GM19395 (cell line): ENCODE results near the gene CPLANE1.
"Not testable (repeated sequence)": the region's sequence is repeated elsewhere in the genome, so short reads cannot be mapped to it uniquely, and the experiment has no call there.

ENCODE experiments used
- ATAC-seq: cut with Tn5 transposase; IDR thresholded peaks from one replicate; pipeline ENCODE4 v1.9.1; 2021; ENCODE audit warnings: mild to moderate bottlenecking, moderate library complexity; ENCODE audit not compliant: unreplicated experiment

CPLANE1 gene

DNA sequence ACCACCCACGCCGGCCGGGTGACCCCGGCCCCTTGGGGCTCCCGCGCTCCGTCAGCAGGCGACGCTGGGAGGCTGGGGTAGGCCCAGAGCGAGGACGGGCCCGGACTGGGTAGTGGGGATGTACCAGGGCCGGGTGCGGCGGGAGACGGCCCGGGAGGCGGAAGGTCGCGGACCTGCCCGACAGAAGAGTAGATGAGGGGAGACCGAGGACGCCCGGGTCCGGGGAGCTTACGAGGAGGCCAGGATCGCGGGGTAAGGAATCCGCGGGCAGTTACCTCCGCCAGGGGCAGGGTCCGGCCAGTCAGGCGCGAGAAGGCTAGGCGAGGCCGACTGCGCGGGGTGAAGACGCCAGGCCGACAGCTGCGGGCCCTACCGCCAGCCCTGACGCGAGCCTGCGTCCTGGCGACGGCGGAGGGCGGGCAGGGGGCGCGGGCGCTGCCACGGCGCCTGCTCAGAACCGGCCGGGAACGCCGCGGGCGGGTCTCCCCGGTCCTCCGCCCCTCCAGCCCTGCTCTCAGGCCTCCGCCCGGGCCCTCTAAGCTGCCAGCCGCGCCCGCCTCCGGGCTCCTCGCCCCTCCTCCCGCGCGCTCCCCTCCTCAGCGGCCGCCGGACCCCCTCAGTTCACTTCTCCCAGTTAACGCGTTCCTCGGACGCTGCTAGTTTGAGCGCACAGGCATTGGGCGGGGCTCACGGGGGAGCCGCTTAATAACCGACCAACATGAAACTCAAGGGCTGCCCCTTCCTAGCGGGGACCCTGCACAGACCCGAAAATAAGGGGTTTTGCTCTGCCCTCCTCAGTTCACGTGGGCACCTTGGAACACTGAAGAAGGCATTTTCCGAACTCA is at the start of gene CPLANE1:
TSS of gene CPLANE1 (minus strand) at position 407 of the 845 bp plus-strand sequence. CDS start 1,678 bp downstream, outside the sequence.
- ATAC-seq: peak; percentile 83

GRCh38 chr5:37296313-37296712 is 47.1 kb upstream of the CPLANE1 start:
- ATAC-seq: not testable (repeated sequence)

DNA sequence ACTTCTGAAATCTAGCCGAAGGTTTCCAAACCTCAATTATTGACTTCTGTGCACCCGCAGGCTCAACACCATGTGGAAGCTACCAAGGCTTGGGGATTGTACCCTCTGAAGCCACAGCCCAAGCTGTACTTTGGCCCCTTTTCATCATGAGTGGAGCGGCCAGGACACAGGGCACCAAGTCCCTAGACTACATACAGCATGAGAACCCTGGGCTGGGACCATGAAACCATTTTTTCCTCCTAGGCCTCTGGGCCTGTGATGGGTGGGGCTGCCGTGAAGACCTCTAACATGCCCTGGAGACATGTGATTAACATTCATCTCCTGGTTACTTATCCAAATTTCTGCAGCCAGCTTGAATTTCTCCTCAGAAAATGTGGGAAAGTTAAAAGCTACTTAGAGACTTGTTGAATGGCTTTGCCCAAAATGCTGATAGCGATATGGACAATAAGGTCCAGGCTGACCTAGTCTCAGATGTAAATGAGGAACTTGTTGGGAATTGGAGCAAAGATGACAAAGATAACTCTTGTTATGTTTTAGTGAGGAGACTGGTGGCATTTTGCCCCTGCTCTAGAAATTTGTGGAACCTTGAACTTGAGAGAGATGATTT is 34.1 kb upstream of the CPLANE1 start:
- ATAC-seq: no peak

- ATAC-seq: no peak
Observed at GRCh38 chr5:37275511-37275910, 26.3 kb upstream of the CPLANE1 start.

DNA sequence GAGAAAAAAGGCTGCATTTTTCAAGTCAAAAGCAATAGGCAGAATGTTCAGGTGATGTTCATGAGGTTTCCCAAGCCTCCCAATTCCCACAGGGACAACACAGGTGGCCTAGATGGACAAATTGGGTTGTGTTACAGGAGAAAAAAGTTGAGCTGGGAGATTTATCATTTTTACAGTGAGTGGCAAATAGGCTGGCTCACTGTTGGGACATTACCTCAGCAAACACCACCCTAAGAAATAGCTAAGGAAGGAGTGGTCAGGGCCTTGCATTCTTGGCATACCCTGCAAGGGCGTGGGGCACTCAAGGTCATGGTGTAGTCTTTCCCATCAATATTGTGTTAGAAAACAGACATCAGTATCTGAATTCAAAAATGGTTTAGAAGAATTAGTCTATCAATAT is 23.3 kb upstream of the CPLANE1 start:
- ATAC-seq: no peak

- not testable (repeated sequence) for ATAC-seq
Observed at GRCh38 chr5:37268100-37268499, 18.9 kb upstream of the CPLANE1 start.

GRCh38 chr5:37255774-37256358 is 6.7 kb upstream of the CPLANE1 start:
- no peak for ATAC-seq

DNA sequence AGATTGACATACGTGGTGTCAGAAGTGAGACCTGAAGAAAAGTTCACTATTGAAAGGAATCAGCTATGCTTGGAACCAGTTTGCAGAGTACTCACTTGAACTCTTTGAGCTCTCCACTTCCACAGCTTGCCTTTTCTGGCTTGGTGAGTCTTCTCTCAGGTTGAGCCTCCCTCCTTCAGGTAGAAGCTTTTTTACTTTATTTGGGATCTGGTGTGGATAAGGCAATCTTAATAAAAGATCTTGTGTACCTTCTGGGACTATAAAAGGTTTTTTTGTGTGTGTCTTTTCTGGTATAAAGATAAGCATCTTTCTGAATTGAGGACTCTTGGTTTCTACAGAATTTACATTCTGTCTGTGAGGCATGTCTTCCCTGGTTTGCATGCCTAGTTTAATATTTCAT is 5.4 kb upstream of the CPLANE1 start:
- no peak for ATAC-seq

- no peak for ATAC-seq
Observed at GRCh38 chr5:37251665-37252064, 2.5 kb upstream of the CPLANE1 start.

- no peak for ATAC-seq
Observed at GRCh38 chr5:37249815-37250164, 614 bp upstream of the CPLANE1 start.

DNA sequence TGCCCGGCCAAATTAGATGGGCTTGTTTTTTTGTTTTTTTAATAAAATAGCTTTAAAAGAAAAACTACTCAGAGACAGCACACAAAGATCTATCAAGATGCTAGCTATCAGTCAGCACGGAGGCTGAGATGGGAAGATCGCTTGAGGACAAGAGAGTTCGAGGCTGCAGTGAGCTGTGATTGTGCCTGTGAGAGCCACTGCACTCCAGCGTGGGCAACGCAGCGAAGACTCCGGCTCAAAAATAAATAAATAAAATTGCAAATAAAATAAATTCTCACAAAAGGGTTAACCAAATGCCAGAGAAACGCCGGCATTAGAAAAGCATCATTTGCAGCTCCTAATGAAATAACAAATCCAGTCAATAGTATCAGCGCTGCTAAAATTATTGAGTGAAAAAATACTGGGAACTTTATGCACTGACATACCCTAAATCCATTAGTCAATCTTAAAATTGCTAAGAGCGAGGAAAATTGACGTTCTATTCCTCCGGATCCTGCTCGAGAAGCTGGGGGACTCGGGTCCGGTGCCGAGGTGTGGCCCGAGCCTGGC is 681 bp downstream of the CPLANE1 start:
- ATAC-seq: no peak

DNA sequence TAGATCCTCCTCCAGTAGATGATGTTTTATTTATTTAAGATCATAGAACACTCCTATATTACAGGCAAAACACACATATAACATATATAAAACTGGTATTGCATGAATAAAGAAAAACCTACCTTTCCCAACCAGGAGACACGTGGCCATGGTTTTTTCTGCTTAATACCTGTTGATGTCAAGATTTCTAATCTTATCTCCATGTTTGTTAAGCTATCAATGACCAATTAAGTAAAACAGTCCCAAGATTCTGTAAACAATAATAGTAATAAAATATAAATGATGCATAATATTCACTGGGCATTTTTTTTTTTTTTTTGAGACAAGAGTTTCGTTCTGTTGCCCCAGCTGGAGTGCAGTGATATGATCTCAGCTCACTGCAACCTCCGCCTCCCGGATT is 1.7 kb downstream of the CPLANE1 start:
- no peak for ATAC-seq

- no peak for ATAC-seq
Observed at GRCh38 chr5:37247036-37247435, 2.1 kb downstream of the CPLANE1 start.

- no peak for ATAC-seq
Observed at GRCh38 chr5:37234288-37234687, 14.9 kb downstream of the CPLANE1 start.

- no peak for ATAC-seq
Observed at GRCh38 chr5:37226377-37226776, 22.8 kb downstream of the CPLANE1 start.

GRCh38 chr5:37222181-37222580 is 27.0 kb downstream of the CPLANE1 start:
- no peak for ATAC-seq

GRCh38 chr5:37220426-37220825 is 28.8 kb downstream of the CPLANE1 start:
- not testable (repeated sequence) for ATAC-seq

DNA sequence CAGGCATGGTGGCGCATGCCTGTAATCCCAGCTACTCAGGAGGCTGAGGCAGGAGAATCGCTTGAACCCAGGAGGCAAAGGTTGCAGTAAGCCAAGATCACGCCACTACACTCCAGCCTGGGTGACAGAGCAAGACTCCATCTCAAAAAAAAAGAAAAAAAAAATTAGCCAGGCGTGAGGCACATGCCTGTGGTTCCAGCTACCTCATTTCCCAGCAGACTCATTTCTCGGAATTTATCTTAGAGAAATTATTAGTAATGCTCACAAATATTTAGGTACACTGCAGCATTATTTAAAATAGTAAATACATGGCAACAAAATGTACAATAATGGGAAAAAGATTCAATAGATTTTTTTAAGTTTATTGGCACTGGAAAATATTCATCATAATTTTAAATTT is 29.8 kb downstream of the CPLANE1 start:
- ATAC-seq: not testable (repeated sequence)

DNA sequence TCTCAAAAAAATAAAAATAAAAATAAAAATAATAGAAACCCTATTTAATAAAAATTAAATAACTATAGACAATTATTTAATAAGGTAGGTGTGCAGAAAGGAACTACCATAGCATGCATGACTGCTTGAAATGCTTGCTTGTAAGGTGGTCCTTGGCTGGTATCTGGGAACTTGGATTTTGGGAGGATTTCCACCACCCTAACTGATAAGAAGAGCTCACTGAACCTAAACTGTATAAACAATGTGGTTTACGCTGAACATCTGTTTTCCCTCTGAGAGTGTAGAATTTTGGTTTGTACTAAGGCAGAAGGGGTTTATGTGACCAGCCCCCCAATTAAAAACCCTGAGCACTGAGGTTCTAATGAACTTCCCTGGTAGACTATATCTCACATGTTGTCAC is 31.2 kb downstream of the CPLANE1 start:
- no peak for ATAC-seq

- peak; percentile 54 for ATAC-seq
Observed at GRCh38 chr5:37214550-37214949, 34.6 kb downstream of the CPLANE1 start.

GRCh38 chr5:37212096-37212495 is 37.1 kb downstream of the CPLANE1 start:
- no peak for ATAC-seq

DNA sequence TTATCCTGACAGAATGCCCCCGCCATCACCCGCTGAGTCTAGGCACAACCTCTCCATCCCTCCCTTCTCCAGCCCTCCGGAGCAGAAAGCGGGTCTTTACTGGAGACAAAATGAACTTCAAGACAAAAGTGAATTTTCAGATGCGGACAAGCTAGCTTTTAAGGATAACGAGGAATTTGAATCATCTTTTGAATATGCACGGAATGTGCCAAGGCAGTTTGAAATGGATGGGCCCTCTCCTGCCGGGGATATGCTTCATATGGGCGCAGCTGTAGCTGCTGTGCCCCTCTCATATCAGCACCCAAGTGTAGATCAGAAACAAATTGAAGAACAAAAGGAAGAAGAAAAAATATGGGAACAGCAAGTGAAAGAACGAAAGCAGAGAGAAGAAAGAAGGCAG is 37.5 kb downstream of the CPLANE1 start:
- ATAC-seq: no peak
